RWPE2 (cell line): ENCODE data around the gene ACE2.

Experiments
- ATAC-seq: fragments of 200-7000 bp; cut with Tn5 transposase; 3 replicates; pipeline ENCODE4 v1.9.1; 2021; ENCODE audit warnings: low read depth
- DNase-seq: peaks from one replicate; pipeline ENCODE4 v3.0.0-alpha.2; 2020; ENCODE audit warnings: low spot score
- H3K27ac ChIP-seq: fragments of 450-650 bp; 2 replicates; pipeline ENCODE4 v1.5.1; 2017; ENCODE audit warnings: mild to moderate bottlenecking; ENCODE audit not compliant: poor library complexity, severe bottlenecking
- H3K27me3 ChIP-seq: fragments of 250-450 bp; sonication (Bioruptor Pico); 2 replicates; pipeline ENCODE4 v1.5.1; 2021; ENCODE audit warnings: mild to moderate bottlenecking, moderate library complexity; ENCODE audit not compliant: insufficient read depth, poor library complexity, severe bottlenecking
- H3K36me3 ChIP-seq: fragments of 250-450 bp; sonication (Bioruptor Pico); 2 replicates; pipeline ENCODE4 v1.5.1; 2020; ENCODE audit warnings: low read depth, mild to moderate bottlenecking, moderate library complexity
- H3K4me1 ChIP-seq: fragments of 250-450 bp; sonication (Bioruptor Pico); 2 replicates; pipeline ENCODE4 v1.5.1; 2021; ENCODE audit warnings: mild to moderate bottlenecking, moderate library complexity; ENCODE audit not compliant: insufficient read depth, poor library complexity, severe bottlenecking
- H3K4me3 ChIP-seq: fragments of 250-450 bp; sonication (Bioruptor Pico); 2 replicates; pipeline ENCODE4 v1.5.1; 2021; ENCODE audit warnings: mild to moderate bottlenecking, moderate library complexity; ENCODE audit not compliant: severe bottlenecking
- H3K9me3 ChIP-seq: fragments of 250-450 bp; sonication (Bioruptor Pico); 2 replicates; pipeline ENCODE4 v1.5.1; 2021; ENCODE audit warnings: mild to moderate bottlenecking, moderate library complexity; ENCODE audit not compliant: severe bottlenecking
- CTCF ChIP-seq: fragments of 450-650 bp; IDR thresholded peaks from one replicate; pipeline ENCODE4 v1.5.1; 2017; ENCODE audit warnings: mild to moderate bottlenecking, moderate library complexity; ENCODE audit not compliant: poor library complexity, severe bottlenecking

ACE2 gene

GRCh38 chrX:15594371-15594770 lies 6.4 kb downstream of the ACE2 start:
- TF ChIP-seq CTCF = peak; percentile 25
- ATAC-seq = no peak
- no peak for DNase-seq
- Histone ChIP-seq H3K4me3 (no peak overlapping the region), H3K27ac (no peak overlapping the region), H3K4me1 (no peaks in the 10 kb centered on the region), H3K27me3 (no peaks in the 10 kb centered on the region), H3K36me3 (no peaks in the 10 kb centered on the region), H3K9me3 (no peaks in the 10 kb centered on the region)

DNA sequence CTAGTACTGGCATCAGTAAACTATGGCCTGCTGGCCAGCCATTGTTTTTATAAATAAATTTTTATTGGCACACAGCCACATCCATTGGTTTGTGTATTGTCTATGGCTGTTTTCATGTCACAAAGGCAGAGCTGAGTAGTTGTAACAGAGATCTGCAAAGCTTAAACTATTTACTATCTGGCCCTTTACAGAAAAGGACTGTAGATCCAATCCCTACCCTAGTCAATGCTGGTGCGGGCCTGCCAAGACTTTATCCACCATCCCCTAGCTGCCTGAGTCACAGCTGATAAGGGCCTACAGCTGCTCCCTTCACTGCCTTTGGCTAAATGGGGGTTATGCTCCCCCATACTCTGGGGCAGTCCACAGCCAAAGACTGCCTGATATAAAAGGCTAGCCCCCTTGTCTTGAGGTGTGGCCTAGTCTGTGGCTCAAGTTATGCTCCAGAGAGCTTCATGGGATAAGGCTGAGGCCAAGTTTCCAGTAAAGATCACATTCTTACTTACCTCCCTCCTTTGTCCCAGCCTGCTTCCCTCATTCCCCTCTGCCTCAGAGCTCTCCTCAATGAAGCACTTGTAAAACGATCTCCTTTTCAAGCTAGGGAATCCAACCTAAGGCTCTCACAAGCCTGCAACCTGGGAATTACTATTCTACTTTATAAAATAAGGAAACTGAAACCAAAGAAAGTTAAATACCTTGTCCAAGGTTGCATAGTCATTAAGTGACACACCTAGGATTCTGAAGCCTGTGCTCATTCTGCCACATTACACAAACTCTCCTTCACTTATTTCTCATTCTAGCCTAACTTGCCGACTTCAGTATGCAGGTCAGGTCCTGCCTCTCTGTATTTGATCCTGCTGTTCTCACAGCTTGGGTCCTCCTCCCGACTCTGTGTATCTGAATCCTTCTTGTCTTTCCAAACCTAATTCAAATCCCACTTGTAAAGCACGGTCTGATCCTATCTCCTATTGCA lies 20.7 kb downstream of the ACE2 start:
- no peak overlapping the region for H3K4me3 ChIP-seq
- DNase-seq = no peak

DNA sequence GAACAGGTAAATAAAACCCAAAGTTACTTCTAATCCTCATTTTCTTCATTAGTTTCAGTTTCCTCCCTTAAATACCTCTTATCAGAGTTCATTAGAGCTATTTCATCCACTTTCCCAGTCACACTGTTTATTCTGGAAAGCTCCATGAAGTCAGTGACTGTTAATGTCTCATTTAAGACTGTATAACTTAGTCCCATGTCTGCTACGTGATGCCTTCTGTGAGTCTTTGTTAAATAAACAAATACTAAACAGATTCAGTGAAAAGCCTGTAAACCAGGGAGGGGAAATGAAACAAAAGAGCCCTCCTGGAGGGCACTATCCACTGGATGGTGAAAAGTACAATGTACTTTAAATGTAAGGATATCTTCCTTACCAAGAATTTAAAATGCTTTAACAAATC lies 24.7 kb downstream of the ACE2 start:
- ATAC-seq = no peak
- no peak for TF ChIP-seq CTCF
- no peak for DNase-seq
- no peaks in the 10 kb centered on the region for H3K4me1 ChIP-seq
- H3K4me3 ChIP-seq = no peak overlapping the region
- H3K9me3 ChIP-seq = no peaks in the 10 kb centered on the region
- H3K27me3 ChIP-seq = no peaks in the 10 kb centered on the region
- no peaks in the 10 kb centered on the region for H3K36me3 ChIP-seq
- no peak overlapping the region for H3K27ac ChIP-seq

More for the DNA sequence above, 20.7 kb downstream of the ACE2 start:
- H3K4me1 ChIP-seq = no peaks in the 10 kb centered on the region
- H3K36me3 ChIP-seq = no peaks in the 10 kb centered on the region
- no peak overlapping the region for H3K27ac ChIP-seq
- no peaks in the 10 kb centered on the region for H3K9me3 ChIP-seq
- H3K27me3 ChIP-seq = no peaks in the 10 kb centered on the region
- no peak for TF ChIP-seq CTCF
- no peak for ATAC-seq

DNA sequence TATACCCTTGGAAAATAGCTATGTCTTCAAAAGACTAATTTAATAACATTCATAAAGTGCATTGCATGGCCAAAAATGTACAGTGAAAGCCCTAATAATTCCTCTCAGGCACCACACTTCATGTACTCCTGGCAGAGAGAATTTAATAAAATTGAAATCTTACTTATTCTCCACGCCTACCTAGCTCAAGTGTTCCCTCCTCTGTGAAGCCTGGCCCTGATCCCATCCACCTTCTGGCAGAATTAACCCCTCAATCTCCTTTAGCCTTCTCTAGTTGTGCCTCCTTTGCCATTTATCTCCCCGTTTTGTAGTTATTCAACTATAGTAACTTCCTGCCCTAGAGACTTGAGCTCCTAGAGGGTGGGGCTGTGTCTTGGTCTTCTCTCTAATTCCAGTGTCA lies 26.7 kb downstream of the ACE2 start:
- DNase-seq = no peak
- no peak for ATAC-seq

More for the DNA sequence above, 26.7 kb downstream of the ACE2 start:
- H3K36me3 ChIP-seq = no peaks in the 10 kb centered on the region
- no peaks in the 10 kb centered on the region for H3K9me3 ChIP-seq
- no peak overlapping the region for H3K4me3 ChIP-seq
- no peak for TF ChIP-seq CTCF
- H3K4me1 ChIP-seq = no peaks in the 10 kb centered on the region
- no peaks in the 10 kb centered on the region for H3K27me3 ChIP-seq
- H3K27ac ChIP-seq = no peak overlapping the region
